ENCODE measurements around the gene PLK3.
A peak's percentile ranks its signal among the peaks of the same experiment; 100 is the strongest.
"Not testable (repeated sequence)": the region's sequence is repeated elsewhere in the genome, so short reads cannot be mapped to it uniquely, and the experiment has no call there.

PLK3 gene

GRCh38 chr1:44829506-44830384 lies 29.6 kb downstream of the PLK3 start:
- no peak for DNase-seq

- no peak for DNase-seq
These were observed 30.7 kb downstream of the PLK3 start for GRCh38 chr1:44830900-44831304.

GRCh38 chr1:44831516-44831915 lies 31.3 kb downstream of the PLK3 start:
- no peak for DNase-seq

GRCh38 chr1:44832056-44832705 lies 32.0 kb downstream of the PLK3 start:
- DNase-seq: no peak

- no peak for DNase-seq
These were observed 34.2 kb downstream of the PLK3 start for GRCh38 chr1:44834328-44834727.

GRCh38 chr1:44835738-44836675 lies 35.8 kb downstream of the PLK3 start:
- peak; percentile 71 for DNase-seq

- DNase-seq: not testable (repeated sequence)
These were observed 38.1 kb downstream of the PLK3 start for GRCh38 chr1:44838294-44838693.

- DNase-seq: peak; percentile 47
These were observed 39.4 kb downstream of the PLK3 start for GRCh38 chr1:44839576-44839975.

GRCh38 chr1:44842486-44842861 lies 42.3 kb downstream of the PLK3 start:
- no peak for DNase-seq

GRCh38 chr1:44842862-44843655 lies 42.9 kb downstream of the PLK3 start, which contains the start of gene PTCH2:
TSS of gene PTCH2 (minus strand) at chr1:44843253. CDS start at chr1:44842932, 321 bp downstream.
- peak; percentile 81 for DNase-seq

- DNase-seq: no peak
These were observed 46.8 kb downstream of the PLK3 start for GRCh38 chr1:44846985-44847384.

- DNase-seq: no peak
These were observed 47.7 kb downstream of the PLK3 start for GRCh38 chr1:44847845-44848244.

- DNase-seq: no peak
These were observed 48.4 kb downstream of the PLK3 start for GRCh38 chr1:44848456-44849181.

GRCh38 chr1:44849575-44850132 lies 49.5 kb downstream of the PLK3 start:
- DNase-seq: no peak

- DNase-seq: no peak
These were observed 51.1 kb downstream of the PLK3 start for GRCh38 chr1:44851308-44851707.

- DNase-seq: no peak
These were observed 53.0 kb downstream of the PLK3 start for GRCh38 chr1:44853201-44853600.

GRCh38 chr1:44854970-44855369 lies 54.8 kb downstream of the PLK3 start:
- no peak for DNase-seq

All from fibroblast of skin of right quadriceps (primary cell).